ENCODE results near the gene COPS9. TPM values are rescaled to one million over a fixed set of nuclear protein-coding genes. Genes with fewer than 3 reads are reported as not detected.

Gene COPS9
- total RNA-seq, 1 experiment from 2014 or later = 202 TPM

- H2AFZ ChIP-seq = no peak overlapping the region
- H3K79me2 ChIP-seq (ENCODE audit: low read depth) = no peaks in the 10 kb centered on the region
- CTCF ChIA-PET = interaction anchor here (0.7 kb wide), 1 partner anchor 81 kb away, joined by 4 read pairs; no protein-coding TSS in a partner anchor
- 0 out of 2 replicates have a peak, but pooled peaks cover 4% of the 10 kb centered on the region for H3K4me1 ChIP-seq (replicated peaks; ENCODE audit: insufficient read depth)
- H3K27ac ChIP-seq = no peak overlapping the region
- H3K36me3 ChIP-seq (ENCODE audit: low read depth) = no peaks in the 10 kb centered on the region
- peaks cover under 1% of the 10 kb centered on the region; the same call in 1 of the 2 replicates for H3F3A ChIP-seq (ENCODE audit: insufficient read depth, low read depth)
- BruUV-seq (replicated peaks) = no TSS peak
- no peak overlapping the region for H3K4me3 ChIP-seq
- no peaks in the 10 kb centered on the region for H4K20me1 ChIP-seq (ENCODE audit: insufficient read depth)
- intact Hi-C loops (cut with micrococcal nuclease; ENCODE audit: unreplicated experiment) = loop anchor here (10.0 kb wide), 1 partner anchor 117 kb away; the partner anchor contains the start of gene NDUFA10
- no peaks in the 10 kb centered on the region for H3K9me3 ChIP-seq (ENCODE audit: insufficient read depth, low read depth)
- no peak overlapping the region for H3K4me2 ChIP-seq
- TF ChIP-seq, protein P1, sequence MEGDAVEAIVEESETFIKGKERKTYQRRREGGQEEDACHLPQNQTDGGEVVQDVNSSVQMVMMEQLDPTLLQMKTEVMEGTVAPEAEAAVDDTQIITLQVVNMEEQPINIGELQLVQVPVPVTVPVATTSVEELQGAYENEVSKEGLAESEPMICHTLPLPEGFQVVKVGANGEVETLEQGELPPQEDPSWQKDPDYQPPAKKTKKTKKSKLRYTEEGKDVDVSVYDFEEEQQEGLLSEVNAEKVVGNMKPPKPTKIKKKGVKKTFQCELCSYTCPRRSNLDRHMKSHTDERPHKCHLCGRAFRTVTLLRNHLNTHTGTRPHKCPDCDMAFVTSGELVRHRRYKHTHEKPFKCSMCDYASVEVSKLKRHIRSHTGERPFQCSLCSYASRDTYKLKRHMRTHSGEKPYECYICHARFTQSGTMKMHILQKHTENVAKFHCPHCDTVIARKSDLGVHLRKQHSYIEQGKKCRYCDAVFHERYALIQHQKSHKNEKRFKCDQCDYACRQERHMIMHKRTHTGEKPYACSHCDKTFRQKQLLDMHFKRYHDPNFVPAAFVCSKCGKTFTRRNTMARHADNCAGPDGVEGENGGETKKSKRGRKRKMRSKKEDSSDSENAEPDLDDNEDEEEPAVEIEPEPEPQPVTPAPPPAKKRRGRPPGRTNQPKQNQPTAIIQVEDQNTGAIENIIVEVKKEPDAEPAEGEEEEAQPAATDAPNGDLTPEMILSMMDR (conservative IDR thresholded peaks at IDR 0.05) = no peak
- no peak for TF ChIP-seq EZH2 (IDR thresholded peaks at IDR 0.05; ENCODE audit: low read depth)
- H3K9me2 ChIP-seq (ENCODE audit: insufficient read depth) = no peaks in the 10 kb centered on the region
- POLR2A ChIA-PET (ENCODE audit: unreplicated experiment) = interaction anchor here (0.6 kb wide), 1 partner anchor 102 kb away, joined by 5 read pairs; no protein-coding TSS in a partner anchor
- DNase-seq = no peak
- peaks cover 63% of the 10 kb centered on the region for H3K27me3 ChIP-seq (ENCODE audit: insufficient read depth, low read depth)
These were observed 5.6 kb upstream of the COPS9 start for GRCh38 chr2:240141736-240142135.

DNA sequence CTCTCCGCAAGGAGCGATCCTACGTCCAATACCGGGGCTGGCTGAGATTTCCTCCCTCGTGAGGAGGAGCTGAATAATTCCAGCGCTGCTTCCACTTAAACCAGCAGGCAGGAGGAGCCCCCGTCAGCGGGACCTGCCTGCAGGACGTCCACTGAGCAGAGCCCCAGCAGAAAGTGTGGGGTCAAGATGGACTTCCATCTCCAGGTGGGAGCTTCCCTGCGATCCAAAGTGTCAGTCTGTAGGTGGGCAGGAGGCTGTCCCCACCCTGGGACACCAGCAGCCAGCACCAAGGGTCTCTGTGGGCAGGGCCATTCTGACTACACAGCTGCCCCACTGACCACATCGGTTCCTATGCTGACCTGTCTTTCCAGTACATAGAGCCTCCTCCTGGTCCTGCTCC, 4.8 kb upstream of the COPS9 start:
- Histone ChIP-seq H4K20me1 (ENCODE audit: insufficient read depth) (no peaks in the 10 kb centered on the region), H3K9me2 (ENCODE audit: insufficient read depth) (no peaks in the 10 kb centered on the region), H3K4me1 (replicated peaks; ENCODE audit: insufficient read depth) (0 out of 2 replicates have a peak, but pooled peaks cover 6% of the 10 kb centered on the region), H3K4me3 (no peak overlapping the region), H3K27ac (no peak overlapping the region), H2AFZ (no peak overlapping the region), H3K36me3 (ENCODE audit: low read depth) (no peaks in the 10 kb centered on the region), H3F3A (ENCODE audit: insufficient read depth, low read depth) (no peaks in the 10 kb centered on the region; the same call in 1 of the 2 replicates), H3K4me2 (no peak overlapping the region), H3K27me3 (ENCODE audit: insufficient read depth, low read depth) (peaks cover 58% of the 10 kb centered on the region), H3K9me3 (ENCODE audit: insufficient read depth, low read depth) (no peaks in the 10 kb centered on the region), H3K79me2 (ENCODE audit: low read depth) (peaks cover 1% of the 10 kb centered on the region; the same call in 1 of the 2 replicates)
- no TSS peak for BruUV-seq (replicated peaks)
- intact Hi-C loops (cut with micrococcal nuclease; ENCODE audit: unreplicated experiment) = loop anchor here (10.0 kb wide), 1 partner anchor 116 kb away; the partner anchor contains the start of gene NDUFA10
- no peak for DNase-seq
- CTCF ChIA-PET = no interaction called here
- TF ChIP-seq, protein P1 (conservative IDR thresholded peaks at IDR 0.05) = no peak
- no peak for TF ChIP-seq EZH2 (IDR thresholded peaks at IDR 0.05; ENCODE audit: low read depth)
- POLR2A ChIA-PET (ENCODE audit: unreplicated experiment) = no interaction called here

DNA sequence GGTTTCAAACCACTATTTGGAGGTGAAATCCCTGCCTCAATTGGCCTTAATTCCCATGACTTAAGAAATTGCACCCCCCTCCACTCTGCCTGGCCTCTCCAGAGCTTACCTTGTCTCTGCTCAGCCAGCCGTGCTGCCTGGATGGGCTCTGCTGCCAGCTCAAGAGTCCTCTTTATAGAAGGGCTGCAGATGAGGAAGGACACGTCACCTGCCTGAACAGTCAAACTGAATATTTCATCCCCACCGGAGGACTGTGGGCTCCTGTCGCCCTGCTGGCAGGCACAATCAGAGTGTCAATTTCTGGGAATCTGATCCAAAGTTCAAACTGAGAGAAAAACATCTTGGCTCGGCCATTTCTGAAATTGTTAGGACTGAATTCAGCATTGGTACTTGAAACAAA, 4.4 kb upstream of the COPS9 start, which contains the start of gene OTOS:
OTOS (minus strand) TSS at position 148 of the 400 bp plus-strand sequence. CDS start 332 bp downstream, outside the sequence.
- no peaks in the 10 kb centered on the region for H3K36me3 ChIP-seq (ENCODE audit: low read depth)
- H4K20me1 ChIP-seq (ENCODE audit: insufficient read depth) = no peaks in the 10 kb centered on the region
- H3K4me2 ChIP-seq = no peak within 1 kb of the TSS
- H3K79me2 ChIP-seq (ENCODE audit: low read depth) = peaks cover 6% of the 10 kb centered on the region
- H3K9me2 ChIP-seq (ENCODE audit: insufficient read depth) = no peaks in the 10 kb centered on the region
- peaks cover 58% of the 10 kb centered on the region for H3K27me3 ChIP-seq (ENCODE audit: insufficient read depth, low read depth)
- intact Hi-C loops (cut with micrococcal nuclease; ENCODE audit: unreplicated experiment) = loop anchor here (10.0 kb wide), 1 partner anchor 116 kb away; the partner anchor contains the start of gene NDUFA10
- no TSS peak for BruUV-seq (replicated peaks)
- H2AFZ ChIP-seq = no peak within 1 kb of the TSS
- no peaks in the 10 kb centered on the region; the same call in 1 of the 2 replicates for H3F3A ChIP-seq (ENCODE audit: insufficient read depth, low read depth)
- H3K27ac ChIP-seq = no peak within 1 kb of the TSS
- TF ChIP-seq, protein P1 (conservative IDR thresholded peaks at IDR 0.05) = no peak
- TF ChIP-seq EZH2 (IDR thresholded peaks at IDR 0.05; ENCODE audit: low read depth) = no peak
- ChIA-PET POLR2A (ENCODE audit: unreplicated experiment) (no interaction called here), CTCF (interaction anchor here (0.5 to 1.2 kb wide), 2 partner anchors 53 to 79 kb away, joined by 4 to 5 read pairs; no protein-coding TSS in a partner anchor)
- H3K9me3 ChIP-seq (ENCODE audit: insufficient read depth, low read depth) = no peaks in the 10 kb centered on the region
- H3K4me1 ChIP-seq (replicated peaks; ENCODE audit: insufficient read depth) = 0 out of 2 replicates have a peak, but pooled peaks cover 6% of the 10 kb centered on the region
- no peak within 1 kb of the TSS for H3K4me3 ChIP-seq
- no peak for DNase-seq
